GM12878 (cell line): ENCODE results near the gene ZBTB5. TPM values are rescaled to one million over a fixed set of nuclear protein-coding genes. Genes with fewer than 3 reads are reported as not detected.

ENCODE experiments used
- ATAC-seq: fragments of 200-7000 bp; cut with Tn5 transposase; 3 replicates; pipeline ENCODE4 v1.9.1; 2020; ENCODE audit warnings: mild to moderate bottlenecking, moderate library complexity
- BruUV-seq: library from RNA; stranded (reverse); fragments of 400-500 nt; replicated peaks from 2 replicates; lab custom pipeline; 2021; lab: Mats Ljungman, UMichigan
- CTCF ChIA-PET: fragments of 300-600 bp; sonication (Branson Sonifier 250); formaldehyde crosslinking; extraction: SDS; loops from one replicate; lab custom pipeline; 2021; ENCODE audit warnings: inconsistent platforms; lab: Yijun Ruan, JAX
- POLR2A ChIA-PET: fragments of 350-600 bp; formaldehyde crosslinking; extraction: SDS; loops from one replicate; lab custom pipeline; 2021; ENCODE audit warnings: inconsistent platforms; lab: Charles Lee
- RAD21 ChIA-PET: fragments of 300-600 bp; sonication (Branson Sonifier 250); formaldehyde crosslinking; loops from one replicate; lab custom pipeline; 2023; ENCODE audit warnings: antibody characterized with exemption; ENCODE audit not compliant: unreplicated experiment; lab: Charles Lee
- SMC1A ChIA-PET: fragments of 300-600 bp; sonication (Branson Sonifier 250); formaldehyde crosslinking; loops from one replicate; lab custom pipeline; 2023; ENCODE audit not compliant: unreplicated experiment, uncharacterized antibody; lab: Charles Lee
- DNase-seq: peaks from one replicate; pipeline ENCODE4 v3.0.0-alpha.2; 2011; ENCODE audit warnings: low read depth, low spot score
- FAIRE-seq: peaks from 3 replicates; lab custom pipeline; 2011; peaks lifted over from hg19 to GRCh38; lab: Jason Lieb, UNC
- H2AFZ ChIP-seq: 2 replicates; pipeline ENCODE4 v1.6.0; 2011; ENCODE audit warnings: low read depth, low read length, control low read depth; ENCODE audit not compliant: control insufficient read depth
- H3K27ac ChIP-seq: 2 replicates; pipeline ENCODE4 v1.5.1; 2011; ENCODE audit warnings: control low read depth; ENCODE audit not compliant: control insufficient read depth, insufficient read depth
- H3K27me3 ChIP-seq, 2 experiments: replicated peaks in 1 of 2; 2 replicates each; pipeline versions ENCODE4 v1.6.0 to v1.6.1; 2011; ENCODE audit warnings: low read length in 1 of 2; ENCODE audit not compliant: control insufficient read depth in 2 of 2, insufficient read depth in 2 of 2
- H3K36me3 ChIP-seq, 2 experiments: 2 replicates each; pipeline ENCODE4 v1.5.1; 2011; ENCODE audit warnings: low read length in 1 of 2; ENCODE audit not compliant: control insufficient read depth in 2 of 2, insufficient read depth in 2 of 2
- H3K4me1 ChIP-seq: 2 replicates; pipeline ENCODE4 v1.6.1; 2011; ENCODE audit warnings: mild to moderate bottlenecking, low read length, moderate library complexity, mixed read lengths; ENCODE audit not compliant: control insufficient read depth, insufficient read depth
- H3K4me2 ChIP-seq: 2 replicates; pipeline ENCODE4 v1.6.0; 2011; ENCODE audit warnings: control low read depth; ENCODE audit not compliant: control insufficient read depth, insufficient read depth
- H3K4me3 ChIP-seq: fragments of 200-600 bp; sonication (generic); 2 replicates; pipeline ENCODE4 v1.5.1; 2016
- H3K79me2 ChIP-seq: 2 replicates; pipeline ENCODE4 v1.6.0; 2011; ENCODE audit warnings: low read length; ENCODE audit not compliant: control insufficient read depth, insufficient read depth
- H3K9ac ChIP-seq: 2 replicates; pipeline ENCODE4 v1.8.0; 2011; ENCODE audit warnings: low read length, control low read depth, mixed read lengths; ENCODE audit not compliant: control insufficient read depth, insufficient read depth
- H3K9me3 ChIP-seq: replicated peaks from 3 replicates; pipeline ENCODE4 v1.5.1; 2011; ENCODE audit warnings: mild to moderate bottlenecking, low read length; ENCODE audit not compliant: control insufficient read depth, insufficient read depth
- H4K20me1 ChIP-seq: 2 replicates; pipeline ENCODE4 v1.6.0; 2011; ENCODE audit not compliant: control insufficient read depth, insufficient read depth
- ASH2L ChIP-seq: fragments of 300-600, 200-600 bp; sonication (generic); IDR thresholded peaks from 2 replicates; pipeline ENCODE4 v1.6.1; 2017; ENCODE audit warnings: low read depth, mild to moderate bottlenecking, borderline replicate concordance
- FOS ChIP-seq: IDR thresholded peaks from 3 replicates; pipeline ENCODE4 v1.6.1; 2011; ENCODE audit warnings: borderline replicate concordance; ENCODE audit not compliant: insufficient read length; ENCODE audit errors: extremely low read depth
- GABPA ChIP-seq: IDR thresholded peaks from 2 replicates; pipeline ENCODE4 v1.6.1; 2014; ENCODE audit warnings: antibody characterized with exemption, low read depth, mild to moderate bottlenecking, inconsistent platforms
- HDGF ChIP-seq: fragments of 450-650 bp; IDR thresholded peaks from 2 replicates; pipeline ENCODE4 v1.6.1; 2016; ENCODE audit warnings: antibody characterized with exemption
- MYC ChIP-seq: IDR thresholded peaks from 2 replicates; pipeline ENCODE4 v1.6.1; 2011; ENCODE audit warnings: mild to moderate bottlenecking, low read length, moderate library complexity, inconsistent platforms; ENCODE audit not compliant: insufficient read depth, insufficient replicate concordance, insufficient read length, severe bottlenecking
- PAX8 ChIP-seq: fragments of 450-650 bp; IDR thresholded peaks from 2 replicates; pipeline ENCODE4 v1.6.1; 2017; ENCODE audit warnings: mild to moderate bottlenecking, moderate library complexity
- POLR2AphosphoS5 ChIP-seq: IDR thresholded peaks from 2 replicates; pipeline ENCODE4 v1.6.1; 2011; ENCODE audit warnings: mild to moderate bottlenecking, low read length, inconsistent platforms
- RFX5 ChIP-seq: IDR thresholded peaks from 2 replicates; pipeline ENCODE4 v1.6.1; 2011; ENCODE audit warnings: low read depth, low read length, improper control_type of control experiment
- WGBS: methylation state at CpG from one replicate; pipeline ENCODE4 v1.1.6; 2016; ENCODE audit warnings: low lambda C conversion rate; ENCODE audit not compliant: insufficient replicate concordance, insufficient coverage; ENCODE audit errors: missing lambda C conversion rate; 5-methylcytosine and 5-hydroxymethylcytosine counted together
- in situ Hi-C: fragments of 300-500 bp; cut with MboI; formaldehyde crosslinking; loops from 9 replicates; pipeline ENCODE4 v1.14.3; 2018; ENCODE audit warnings: mixed read lengths
- intact Hi-C: fragments of 100-400 bp; cut with micrococcal nuclease; formaldehyde crosslinking; loops from one replicate; pipeline ENCODE4 v1.14.2; 2022; ENCODE audit not compliant: unreplicated experiment
- polyA plus RNA-seq, 11 experiments: library from polyadenylated mRNA; depleted of rRNA in 4 of 11; unstranded in 6 of 11; stranded (reverse) in 5 of 11; fragments of >200 nt; fragmentation: Nextera tagmentation in 4 of 11; fragmentation: Illumina TruSeq in 1 of 11; extraction: Ambion mirVana in 4 of 11; extraction: Trizol in 1 of 11; gene quantifications; 1 replicate in 1 of 11; 2 replicates in 10 of 11; pipeline versions ENCODE4 v1.2.1 to v1.2.3, GENCODE V29; 2011 to 2016; ENCODE audit warnings: inconsistent platforms in 2 of 11, missing spikeins in 2 of 11, low read depth in 1 of 11
- total RNA-seq, 4 experiments: library from RNA; depleted of rRNA in 3 of 4; stranded (reverse); fragments of >200 nt in 3 of 4; fragmentation: Illumina TruSeq in 1 of 4; extraction: Trizol in 1 of 4; gene quantifications; 2 replicates each; pipeline versions ENCODE4 v1.2.1 to v1.2.3, GENCODE V29; 2013 to 2021
- TF ChIP-seq, protein P1 (sequence below): fragments of 450-650 bp; IDR thresholded peaks from 2 replicates; pipeline ENCODE4 v1.6.1; 2014; ENCODE audit warnings: mild to moderate bottlenecking
- TF ChIP-seq, protein P2 (sequence below): IDR thresholded peaks from 2 replicates; pipeline ENCODE4 v1.6.1; 2012; ENCODE audit warnings: improper control_type of control experiment, low read depth, low read length; ENCODE audit not compliant: insufficient replicate concordance
- TF ChIP-seq, protein P3 (sequence below), 3 experiments: IDR thresholded peaks in 2 of 3; conservative IDR thresholded peaks in 1 of 3; 2 replicates each; pipeline ENCODE4 v1.5.1; 2011; ENCODE audit warnings: low read depth in 3 of 3, low read length in 3 of 3, mild to moderate bottlenecking in 3 of 3, control low read depth in 2 of 3, moderate library complexity in 2 of 3, inconsistent platforms in 1 of 3, mixed read lengths in 1 of 3; ENCODE audit not compliant: control insufficient read depth in 2 of 3, insufficient read depth in 1 of 3; ENCODE audit errors: extremely low read depth in 1 of 3
- TF ChIP-seq, protein P4 (sequence below): IDR thresholded peaks from 2 replicates; pipeline ENCODE4 v1.6.1; 2012; ENCODE audit warnings: low read depth, low read length, improper control_type of control experiment

The ZBTB5 gene
- total and polyA plus RNA-seq, 10 of the 15 experiments (the other 5 are each of a cell fraction or from before 2014, with no cell fraction given): 1.4 to 32.5 (median 12.1) TPM

DNA sequence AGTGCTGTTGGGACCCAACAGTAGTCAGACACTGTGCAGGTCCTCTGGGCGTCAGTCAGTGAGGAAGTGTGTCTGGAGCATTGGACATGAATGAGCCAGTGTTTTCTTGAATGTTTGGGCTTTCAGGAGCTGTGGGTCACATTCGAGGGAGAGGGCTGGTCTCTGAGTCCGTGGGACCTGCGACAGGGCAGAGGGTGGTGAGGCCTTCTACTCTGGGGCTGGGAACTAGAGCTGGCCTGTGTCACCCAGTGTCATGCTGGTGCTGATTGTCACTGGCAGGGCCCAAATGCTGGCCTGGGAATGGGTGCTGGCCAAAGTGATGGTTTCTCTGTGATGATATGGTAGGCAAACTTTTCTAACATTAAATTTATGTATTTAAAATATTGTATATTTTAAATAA, 30.8 kb upstream of the ZBTB5 start:
- POLR2A ChIA-PET: interaction anchor here (0.5 to 1.4 kb wide), 5 partner anchors 10 to 294 kb away, joined by 3 to 12 read pairs (median 5); partner anchors contain the start of gene POLR1E
- Histone ChIP-seq H3K9ac (no peak overlapping the region), H3K36me3 (peaks cover 30 to 41% of the 10 kb centered on the region in 2 experiments), H3K27me3 (no peaks in the 10 kb centered on the region), H3K9me3 (no peaks in the 10 kb centered on the region), H2AFZ (no peak overlapping the region), H3K4me3 (no peak overlapping the region), H3K4me2 (no peak overlapping the region), H3K4me1 (no peaks in the 10 kb centered on the region), H4K20me1 (no peaks in the 10 kb centered on the region), H3K27ac (no peak overlapping the region), H3K79me2 (no peaks in the 10 kb centered on the region)
- RAD21 ChIA-PET: interaction anchor here (0.7 to 1.6 kb wide), 3 partner anchors 10 to 97 kb away, joined by 3 to 4 read pairs (median 3); partner anchors contain the start of gene POLR1E
- no peak for FAIRE-seq
- intact Hi-C loops (no loop called here), in situ Hi-C loops (loop anchor here (25.0 kb wide), 1 partner anchor 516 kb away; no protein-coding TSS in a partner anchor)
- 94% methylated on average over 4 of the region's 4 CpGs for WGBS
- BruUV-seq: no TSS peak
- DNase-seq: no peak
- SMC1A ChIA-PET: interaction anchor here (0.8 to 1.4 kb wide), 4 partner anchors 10 to 77 kb away, joined by 3 to 4 read pairs (median 3); no protein-coding TSS in a partner anchor
- TF ChIP-seq GABPA (no peak), ASH2L (no peak), RFX5 (no peak), PAX8 (no peak), FOS (no peak), POLR2AphosphoS5 (no peak), HDGF (no peak), MYC (no peak)
- TF ChIP-seq, protein P1, sequence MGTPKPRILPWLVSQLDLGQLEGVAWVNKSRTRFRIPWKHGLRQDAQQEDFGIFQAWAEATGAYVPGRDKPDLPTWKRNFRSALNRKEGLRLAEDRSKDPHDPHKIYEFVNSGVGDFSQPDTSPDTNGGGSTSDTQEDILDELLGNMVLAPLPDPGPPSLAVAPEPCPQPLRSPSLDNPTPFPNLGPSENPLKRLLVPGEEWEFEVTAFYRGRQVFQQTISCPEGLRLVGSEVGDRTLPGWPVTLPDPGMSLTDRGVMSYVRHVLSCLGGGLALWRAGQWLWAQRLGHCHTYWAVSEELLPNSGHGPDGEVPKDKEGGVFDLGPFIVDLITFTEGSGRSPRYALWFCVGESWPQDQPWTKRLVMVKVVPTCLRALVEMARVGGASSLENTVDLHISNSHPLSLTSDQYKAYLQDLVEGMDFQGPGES: no peak
- TF ChIP-seq, protein P2, sequence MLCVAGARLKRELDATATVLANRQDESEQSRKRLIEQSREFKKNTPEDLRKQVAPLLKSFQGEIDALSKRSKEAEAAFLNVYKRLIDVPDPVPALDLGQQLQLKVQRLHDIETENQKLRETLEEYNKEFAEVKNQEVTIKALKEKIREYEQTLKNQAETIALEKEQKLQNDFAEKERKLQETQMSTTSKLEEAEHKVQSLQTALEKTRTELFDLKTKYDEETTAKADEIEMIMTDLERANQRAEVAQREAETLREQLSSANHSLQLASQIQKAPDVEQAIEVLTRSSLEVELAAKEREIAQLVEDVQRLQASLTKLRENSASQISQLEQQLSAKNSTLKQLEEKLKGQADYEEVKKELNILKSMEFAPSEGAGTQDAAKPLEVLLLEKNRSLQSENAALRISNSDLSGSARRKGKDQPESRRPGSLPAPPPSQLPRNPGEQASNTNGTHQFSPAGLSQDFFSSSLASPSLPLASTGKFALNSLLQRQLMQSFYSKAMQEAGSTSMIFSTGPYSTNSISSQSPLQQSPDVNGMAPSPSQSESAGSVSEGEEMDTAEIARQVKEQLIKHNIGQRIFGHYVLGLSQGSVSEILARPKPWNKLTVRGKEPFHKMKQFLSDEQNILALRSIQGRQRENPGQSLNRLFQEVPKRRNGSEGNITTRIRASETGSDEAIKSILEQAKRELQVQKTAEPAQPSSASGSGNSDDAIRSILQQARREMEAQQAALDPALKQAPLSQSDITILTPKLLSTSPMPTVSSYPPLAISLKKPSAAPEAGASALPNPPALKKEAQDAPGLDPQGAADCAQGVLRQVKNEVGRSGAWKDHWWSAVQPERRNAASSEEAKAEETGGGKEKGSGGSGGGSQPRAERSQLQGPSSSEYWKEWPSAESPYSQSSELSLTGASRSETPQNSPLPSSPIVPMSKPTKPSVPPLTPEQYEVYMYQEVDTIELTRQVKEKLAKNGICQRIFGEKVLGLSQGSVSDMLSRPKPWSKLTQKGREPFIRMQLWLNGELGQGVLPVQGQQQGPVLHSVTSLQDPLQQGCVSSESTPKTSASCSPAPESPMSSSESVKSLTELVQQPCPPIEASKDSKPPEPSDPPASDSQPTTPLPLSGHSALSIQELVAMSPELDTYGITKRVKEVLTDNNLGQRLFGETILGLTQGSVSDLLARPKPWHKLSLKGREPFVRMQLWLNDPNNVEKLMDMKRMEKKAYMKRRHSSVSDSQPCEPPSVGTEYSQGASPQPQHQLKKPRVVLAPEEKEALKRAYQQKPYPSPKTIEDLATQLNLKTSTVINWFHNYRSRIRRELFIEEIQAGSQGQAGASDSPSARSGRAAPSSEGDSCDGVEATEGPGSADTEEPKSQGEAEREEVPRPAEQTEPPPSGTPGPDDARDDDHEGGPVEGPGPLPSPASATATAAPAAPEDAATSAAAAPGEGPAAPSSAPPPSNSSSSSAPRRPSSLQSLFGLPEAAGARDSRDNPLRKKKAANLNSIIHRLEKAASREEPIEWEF: no peak
- TF ChIP-seq, protein P3, sequence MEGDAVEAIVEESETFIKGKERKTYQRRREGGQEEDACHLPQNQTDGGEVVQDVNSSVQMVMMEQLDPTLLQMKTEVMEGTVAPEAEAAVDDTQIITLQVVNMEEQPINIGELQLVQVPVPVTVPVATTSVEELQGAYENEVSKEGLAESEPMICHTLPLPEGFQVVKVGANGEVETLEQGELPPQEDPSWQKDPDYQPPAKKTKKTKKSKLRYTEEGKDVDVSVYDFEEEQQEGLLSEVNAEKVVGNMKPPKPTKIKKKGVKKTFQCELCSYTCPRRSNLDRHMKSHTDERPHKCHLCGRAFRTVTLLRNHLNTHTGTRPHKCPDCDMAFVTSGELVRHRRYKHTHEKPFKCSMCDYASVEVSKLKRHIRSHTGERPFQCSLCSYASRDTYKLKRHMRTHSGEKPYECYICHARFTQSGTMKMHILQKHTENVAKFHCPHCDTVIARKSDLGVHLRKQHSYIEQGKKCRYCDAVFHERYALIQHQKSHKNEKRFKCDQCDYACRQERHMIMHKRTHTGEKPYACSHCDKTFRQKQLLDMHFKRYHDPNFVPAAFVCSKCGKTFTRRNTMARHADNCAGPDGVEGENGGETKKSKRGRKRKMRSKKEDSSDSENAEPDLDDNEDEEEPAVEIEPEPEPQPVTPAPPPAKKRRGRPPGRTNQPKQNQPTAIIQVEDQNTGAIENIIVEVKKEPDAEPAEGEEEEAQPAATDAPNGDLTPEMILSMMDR (IDR thresholded peaks at IDR 0.05 in 2 of 3, conservative IDR thresholded peaks at IDR 0.05 in 1 of 3; ENCODE audit: control insufficient read depth in 2 of 3, extremely low read depth in 1 of 3, insufficient read depth in 1 of 3, low read depth in 3 of 3, low read length in 3 of 3): no peak
- TF ChIP-seq, protein P4, sequence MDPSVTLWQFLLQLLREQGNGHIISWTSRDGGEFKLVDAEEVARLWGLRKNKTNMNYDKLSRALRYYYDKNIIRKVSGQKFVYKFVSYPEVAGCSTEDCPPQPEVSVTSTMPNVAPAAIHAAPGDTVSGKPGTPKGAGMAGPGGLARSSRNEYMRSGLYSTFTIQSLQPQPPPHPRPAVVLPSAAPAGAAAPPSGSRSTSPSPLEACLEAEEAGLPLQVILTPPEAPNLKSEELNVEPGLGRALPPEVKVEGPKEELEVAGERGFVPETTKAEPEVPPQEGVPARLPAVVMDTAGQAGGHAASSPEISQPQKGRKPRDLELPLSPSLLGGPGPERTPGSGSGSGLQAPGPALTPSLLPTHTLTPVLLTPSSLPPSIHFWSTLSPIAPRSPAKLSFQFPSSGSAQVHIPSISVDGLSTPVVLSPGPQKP: no peak
- CTCF ChIA-PET: interaction anchor here (1.2 to 2.6 kb wide), 2 partner anchors 9 to 81 kb away, joined by 3 to 8 read pairs; no protein-coding TSS in a partner anchor
- ATAC-seq: no peak; the same call in 2 of the 3 replicates
